BE2C (cell line): Measurements from ENCODE around the gene SPATA20.

Experiments
- DNase-seq: peaks from one replicate; pipeline ENCODE4 v3.0.0-alpha.2; 2020
- H3K27me3 ChIP-seq: fragments of 250-450 bp; sonication (Bioruptor Pico); 2 replicates; pipeline ENCODE4 v1.5.1; 2020; ENCODE audit warnings: mild to moderate bottlenecking
- H3K36me3 ChIP-seq: fragments of 250-450 bp; sonication (Bioruptor Pico); 2 replicates; pipeline ENCODE4 v1.5.1; 2020; ENCODE audit warnings: mild to moderate bottlenecking
- H3K4me1 ChIP-seq: fragments of 250-450 bp; sonication (Bioruptor Pico); 2 replicates; pipeline ENCODE4 v1.5.1; 2020
- H3K4me3 ChIP-seq: 2 replicates; pipeline ENCODE4 v1.5.1; 2011; ENCODE audit warnings: low read depth, low read length
- H3K9me3 ChIP-seq: fragments of 250-450 bp; sonication (Bioruptor Pico); 2 replicates; pipeline ENCODE4 v1.5.1; 2020
- TF ChIP-seq, protein P1 (sequence below): IDR thresholded peaks from 2 replicates; pipeline ENCODE4 v1.5.1; 2012; ENCODE audit warnings: mild to moderate bottlenecking, low read depth, low read length

SPATA20 gene

DNA sequence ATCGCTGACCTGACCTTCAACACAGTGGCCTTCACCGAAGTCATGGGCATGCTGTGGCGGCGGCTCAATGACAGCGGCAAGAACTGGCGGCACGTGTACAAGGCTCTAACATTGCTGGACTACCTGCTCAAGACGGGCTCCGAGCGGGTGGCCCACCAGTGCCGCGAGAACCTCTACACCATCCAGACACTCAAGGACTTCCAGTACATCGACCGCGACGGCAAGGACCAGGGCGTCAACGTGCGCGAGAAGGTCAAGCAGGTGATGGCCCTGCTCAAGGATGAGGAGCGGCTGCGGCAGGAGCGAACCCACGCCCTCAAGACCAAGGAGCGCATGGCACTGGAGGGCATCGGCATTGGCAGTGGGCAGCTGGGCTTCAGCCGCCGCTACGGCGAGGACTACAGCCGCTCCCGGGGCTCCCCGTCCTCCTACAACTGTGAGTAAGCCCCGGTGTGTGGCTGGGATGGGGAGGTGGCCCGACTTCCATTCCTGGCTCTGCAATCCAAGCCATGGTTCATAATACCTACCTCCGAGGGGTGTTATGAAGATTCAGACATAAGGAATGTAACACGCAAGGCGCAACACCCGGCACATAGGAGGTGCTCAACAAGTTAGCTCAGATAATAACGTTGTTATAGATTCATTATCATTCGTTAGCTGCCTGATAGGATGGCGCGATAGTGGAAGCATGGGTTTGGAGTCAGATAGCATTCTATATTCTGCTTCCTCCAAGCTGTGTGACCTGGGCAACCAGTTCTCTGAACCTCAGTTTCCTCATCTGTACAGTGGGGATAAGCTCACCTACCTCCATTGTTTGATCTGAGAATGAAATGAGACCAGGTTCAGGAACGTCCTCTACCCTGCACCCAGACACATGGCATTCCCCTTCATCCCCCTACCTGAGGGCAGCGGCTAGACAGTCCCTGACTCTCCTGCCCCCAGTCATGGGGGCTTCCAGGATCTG is 10.0 kb upstream of the SPATA20 start:
- TF ChIP-seq, protein P1, sequence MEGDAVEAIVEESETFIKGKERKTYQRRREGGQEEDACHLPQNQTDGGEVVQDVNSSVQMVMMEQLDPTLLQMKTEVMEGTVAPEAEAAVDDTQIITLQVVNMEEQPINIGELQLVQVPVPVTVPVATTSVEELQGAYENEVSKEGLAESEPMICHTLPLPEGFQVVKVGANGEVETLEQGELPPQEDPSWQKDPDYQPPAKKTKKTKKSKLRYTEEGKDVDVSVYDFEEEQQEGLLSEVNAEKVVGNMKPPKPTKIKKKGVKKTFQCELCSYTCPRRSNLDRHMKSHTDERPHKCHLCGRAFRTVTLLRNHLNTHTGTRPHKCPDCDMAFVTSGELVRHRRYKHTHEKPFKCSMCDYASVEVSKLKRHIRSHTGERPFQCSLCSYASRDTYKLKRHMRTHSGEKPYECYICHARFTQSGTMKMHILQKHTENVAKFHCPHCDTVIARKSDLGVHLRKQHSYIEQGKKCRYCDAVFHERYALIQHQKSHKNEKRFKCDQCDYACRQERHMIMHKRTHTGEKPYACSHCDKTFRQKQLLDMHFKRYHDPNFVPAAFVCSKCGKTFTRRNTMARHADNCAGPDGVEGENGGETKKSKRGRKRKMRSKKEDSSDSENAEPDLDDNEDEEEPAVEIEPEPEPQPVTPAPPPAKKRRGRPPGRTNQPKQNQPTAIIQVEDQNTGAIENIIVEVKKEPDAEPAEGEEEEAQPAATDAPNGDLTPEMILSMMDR = no peak
- Histone ChIP-seq H3K27me3 (peaks cover 6% of the 10 kb centered on the region), H3K9me3 (no peaks in the 10 kb centered on the region), H3K4me3 (no peak overlapping the region), H3K36me3 (no peaks in the 10 kb centered on the region), H3K4me1 (peaks cover 17% of the 10 kb centered on the region)
- no peak for DNase-seq

DNA sequence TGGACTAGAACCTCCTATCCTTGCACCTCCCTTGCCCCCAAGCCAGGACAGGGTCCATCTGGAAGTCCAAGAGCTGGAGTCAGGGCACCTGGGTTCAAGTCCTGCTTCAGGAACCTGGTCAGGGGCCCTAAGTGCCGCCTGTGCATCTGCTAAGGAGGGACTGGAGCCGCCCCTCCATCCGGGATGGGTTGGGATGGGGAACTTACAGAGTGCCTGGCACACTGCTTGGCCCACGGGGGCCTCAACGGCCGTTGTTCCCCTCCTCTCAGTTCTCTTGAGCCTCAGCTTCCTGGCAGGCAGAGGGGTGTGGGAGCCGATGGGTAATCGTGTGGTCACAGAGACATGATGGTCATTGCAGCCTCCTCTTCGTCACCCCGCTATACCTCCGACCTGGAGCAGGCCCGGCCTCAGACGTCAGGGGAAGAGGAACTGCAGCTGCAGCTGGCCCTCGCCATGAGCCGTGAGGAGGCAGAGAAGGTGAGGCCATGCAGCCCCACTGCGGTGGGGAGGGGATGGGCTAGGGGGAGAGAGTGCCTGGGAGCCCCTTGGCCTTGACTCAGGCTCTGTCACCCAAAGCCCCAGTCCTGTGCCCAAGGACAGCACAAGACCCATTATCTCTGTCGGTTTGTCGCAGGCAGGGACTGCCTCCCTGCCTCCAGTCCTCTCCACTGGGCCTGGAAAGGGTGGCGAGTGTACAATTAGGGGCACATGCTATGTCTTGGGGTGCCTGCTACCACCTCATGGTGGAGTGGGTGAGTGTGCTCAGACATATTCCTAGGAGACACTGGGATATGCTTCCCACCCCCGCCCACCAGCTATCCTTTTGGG is 9.0 kb upstream of the SPATA20 start:
- DNase-seq = no peak
- peaks cover 15% of the 10 kb centered on the region for H3K4me1 ChIP-seq
- H3K9me3 ChIP-seq = no peaks in the 10 kb centered on the region
- no peak overlapping the region for H3K4me3 ChIP-seq
- H3K36me3 ChIP-seq = no peaks in the 10 kb centered on the region
- TF ChIP-seq, protein P1 = no peak
- H3K27me3 ChIP-seq = no peaks in the 10 kb centered on the region; the same call in 1 of the 2 replicates

DNA sequence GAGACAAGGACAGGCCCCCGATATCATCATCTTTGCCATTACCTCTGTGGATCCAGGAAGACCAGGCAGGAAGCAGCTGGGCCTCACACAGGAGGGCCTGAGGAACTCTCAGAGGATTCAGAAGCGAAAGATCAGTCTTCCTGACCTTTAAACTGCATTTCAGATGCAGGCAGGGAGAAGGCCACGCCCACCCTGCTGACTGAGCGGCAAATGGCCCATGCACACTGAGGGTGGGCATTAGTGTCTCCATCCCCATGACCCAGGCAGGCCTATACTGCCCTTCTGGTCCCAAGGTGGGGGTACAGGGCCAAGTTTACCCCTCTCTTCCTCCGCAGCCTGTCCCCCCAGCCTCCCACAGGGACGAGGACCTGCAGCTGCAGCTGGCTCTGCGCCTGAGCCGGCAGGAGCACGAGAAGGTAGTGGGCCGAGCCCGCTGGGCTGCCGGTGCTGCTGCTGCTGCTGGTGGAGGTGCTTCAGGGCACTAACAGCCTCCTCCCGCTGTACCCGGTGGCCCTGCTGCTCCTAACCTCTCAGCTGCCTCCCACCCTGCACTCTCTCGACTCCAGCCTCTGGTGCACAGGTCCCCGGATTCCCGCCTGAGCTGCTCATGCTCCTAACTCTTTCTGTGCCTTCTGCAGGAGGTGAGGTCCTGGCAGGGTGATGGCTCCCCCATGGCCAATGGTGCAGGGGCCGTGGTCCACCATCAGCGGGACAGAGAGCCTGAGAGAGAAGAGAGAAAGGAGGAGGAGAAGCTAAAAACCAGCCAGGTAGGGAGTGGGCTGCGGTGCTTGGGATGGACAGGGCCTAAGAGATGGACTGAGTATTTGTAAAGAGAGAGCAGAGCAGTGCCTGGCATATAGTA is 8.2 kb upstream of the SPATA20 start:
- H3K27me3 ChIP-seq = no peaks in the 10 kb centered on the region
- TF ChIP-seq, protein P1 = no peak
- no peaks in the 10 kb centered on the region for H3K36me3 ChIP-seq
- no peak for DNase-seq
- H3K4me1 ChIP-seq = peaks cover 9% of the 10 kb centered on the region
- H3K4me3 ChIP-seq = no peak overlapping the region
- H3K9me3 ChIP-seq = no peaks in the 10 kb centered on the region

DNA sequence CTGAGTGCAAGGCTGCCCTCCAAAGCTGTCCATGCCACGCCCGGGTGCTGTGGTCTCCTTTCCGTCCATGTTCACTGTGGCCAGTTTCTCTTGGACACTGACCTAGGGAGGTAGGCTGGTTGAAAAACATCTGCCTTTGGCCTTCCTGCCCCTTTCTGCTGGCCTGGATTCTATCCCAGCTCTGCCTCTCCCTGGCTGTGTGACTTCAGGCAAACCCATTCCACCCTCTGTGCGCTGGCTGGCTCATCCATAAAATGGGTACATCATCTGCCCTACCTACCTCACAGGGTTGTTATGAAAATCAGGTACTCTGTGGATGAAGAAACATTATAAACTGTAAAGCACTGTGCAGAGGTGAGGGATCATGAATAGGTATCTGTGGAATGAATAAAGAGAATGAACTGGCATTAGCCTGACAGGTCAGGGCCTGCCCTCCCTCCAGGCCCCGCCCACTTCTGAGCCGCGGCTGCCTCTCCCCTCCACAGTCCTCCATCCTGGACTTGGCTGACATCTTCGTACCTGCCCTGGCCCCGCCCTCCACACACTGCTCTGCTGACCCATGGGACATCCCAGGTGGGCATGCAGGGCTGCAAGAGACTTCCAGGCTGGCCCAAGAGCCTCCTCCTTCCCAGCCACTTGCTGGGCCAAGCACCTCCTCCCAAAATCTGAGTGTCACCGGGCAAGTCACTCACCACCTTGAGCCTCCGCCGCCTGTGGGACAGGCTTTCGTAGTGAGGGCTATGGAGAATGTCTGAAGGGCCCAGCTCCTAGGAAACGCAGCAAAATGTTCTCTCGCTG is 7.0 kb upstream of the SPATA20 start:
- Histone ChIP-seq H3K9me3 (no peaks in the 10 kb centered on the region), H3K36me3 (no peaks in the 10 kb centered on the region), H3K27me3 (no peaks in the 10 kb centered on the region), H3K4me1 (peaks cover 4% of the 10 kb centered on the region), H3K4me3 (no peak overlapping the region)
- TF ChIP-seq, protein P1 = no peak
- no peak for DNase-seq
